DMS153 (cell line): ENCODE results near the gene PLIN5.

Source experiments
- DNase-seq: peaks from one replicate; lab custom pipeline; 2025; lab: John Stamatoyannopoulos, UW

Gene PLIN5

GRCh38 chr19:4505570-4506448 lies 29.2 kb downstream of the PLIN5 start:
- no peak for DNase-seq

GRCh38 chr19:4504891-4505569 lies 30.0 kb downstream of the PLIN5 start:
- no peak for DNase-seq

- no peak for DNase-seq
These were observed 30.7 kb downstream of the PLIN5 start for GRCh38 chr19:4504297-4504701.

GRCh38 chr19:4503825-4504170 lies 31.2 kb downstream of the PLIN5 start:
- no peak for DNase-seq

GRCh38 chr19:4503132-4503824 lies 31.7 kb downstream of the PLIN5 start:
- DNase-seq = no peak

GRCh38 chr19:4502282-4503131 lies 32.5 kb downstream of the PLIN5 start:
- no peak for DNase-seq

GRCh38 chr19:4501691-4502090 lies 33.3 kb downstream of the PLIN5 start:
- DNase-seq = no peak

- DNase-seq = no peak
These were observed 34.0 kb downstream of the PLIN5 start for GRCh38 chr19:4500841-4501591.

GRCh38 chr19:4499855-4500254 lies 35.2 kb downstream of the PLIN5 start:
- no peak for DNase-seq

- no peak for DNase-seq
These were observed 35.7 kb downstream of the PLIN5 start for GRCh38 chr19:4499318-4499717.

- no peak for DNase-seq
These were observed 36.3 kb downstream of the PLIN5 start for GRCh38 chr19:4498694-4499093.

- no peak for DNase-seq
These were observed 37.1 kb downstream of the PLIN5 start for GRCh38 chr19:4497770-4498389.

- no peak for DNase-seq
These were observed 38.7 kb downstream of the PLIN5 start for GRCh38 chr19:4496304-4496703.

GRCh38 chr19:4495471-4495870 lies 39.6 kb downstream of the PLIN5 start:
- no peak for DNase-seq

GRCh38 chr19:4494691-4495064 lies 40.3 kb downstream of the PLIN5 start:
- DNase-seq = no peak

GRCh38 chr19:4493929-4494690 lies 40.9 kb downstream of the PLIN5 start:
- no peak for DNase-seq

GRCh38 chr19:4493104-4493928 lies 41.7 kb downstream of the PLIN5 start:
- DNase-seq = no peak

- no peak for DNase-seq
These were observed 42.5 kb downstream of the PLIN5 start for GRCh38 chr19:4492337-4493103.
